Measurements from ENCODE around the gene COA5.

COA5 gene

DNA sequence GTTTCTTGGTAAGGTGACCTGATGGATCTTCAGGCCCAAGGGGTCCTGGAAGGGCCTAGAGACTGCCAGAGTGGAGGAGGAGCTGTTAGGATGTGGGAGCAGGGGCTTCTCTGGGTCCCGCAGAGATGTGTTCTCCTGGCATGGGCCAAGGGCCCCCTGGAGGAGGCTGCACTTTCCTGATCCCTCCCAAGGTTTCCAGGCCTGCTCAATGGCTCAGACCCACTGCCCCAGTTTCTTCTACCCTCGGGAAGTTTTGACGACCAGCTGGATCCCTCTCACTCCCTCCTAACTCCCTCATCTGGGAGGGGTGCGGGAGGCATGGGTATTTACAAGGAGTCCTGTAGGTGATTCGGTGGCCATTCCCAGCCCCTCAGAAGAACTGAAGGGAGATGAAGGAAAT, 36.1 kb downstream of the COA5 start:
- no peak for DNase-seq (ENCODE audit: low read depth in 3 of 3)

DNA sequence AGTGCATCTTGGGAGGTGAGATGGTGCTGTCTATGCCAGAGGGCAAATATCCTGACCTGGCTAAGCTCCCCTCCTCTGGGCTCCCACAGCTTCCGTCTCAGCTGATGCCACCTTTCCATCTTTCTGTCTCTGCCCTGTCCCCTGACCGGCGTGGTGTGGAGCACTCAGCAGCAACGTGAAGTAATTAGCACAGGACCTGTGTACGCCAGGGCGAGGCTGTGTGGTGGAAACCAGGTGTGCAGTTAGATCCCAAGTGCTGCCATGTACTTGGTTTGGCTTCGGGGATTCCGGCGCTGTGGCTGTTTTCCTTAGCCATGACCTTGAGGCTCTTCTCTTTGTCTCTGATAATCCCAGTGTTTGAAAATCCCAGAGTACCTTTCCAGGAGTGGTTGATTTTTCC, 36.5 kb downstream of the COA5 start:
- no peak for DNase-seq (ENCODE audit: low read depth in 3 of 3)

DNA sequence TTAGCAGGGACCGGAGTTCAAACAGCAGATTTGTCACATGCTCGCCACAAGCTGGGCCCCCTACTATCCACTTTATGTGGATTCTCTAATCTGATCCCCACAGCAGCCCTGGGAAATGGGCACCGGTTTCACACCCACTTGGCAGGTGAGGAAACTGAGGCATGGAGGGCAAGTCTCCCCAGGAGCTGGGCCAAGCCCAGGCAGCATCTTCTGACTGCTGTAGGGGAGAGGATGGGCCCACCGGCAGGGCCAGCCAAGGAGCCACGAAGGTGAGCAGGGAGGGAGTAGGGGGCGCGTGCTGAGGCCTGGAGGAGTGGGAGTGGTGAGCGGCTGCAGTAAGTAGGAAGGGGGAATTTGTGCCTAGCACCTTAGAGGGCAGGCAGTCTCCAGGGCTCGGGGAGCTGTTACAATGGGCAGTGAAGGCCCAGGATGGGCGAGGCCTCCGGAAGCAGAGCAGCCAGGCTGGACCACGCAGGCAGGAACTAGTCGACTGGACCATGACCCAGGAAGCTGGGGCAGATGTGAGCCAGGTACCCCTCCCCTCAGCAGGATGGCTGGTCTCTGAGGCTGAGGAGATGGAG, 37.1 kb downstream of the COA5 start:
- no peak for DNase-seq (ENCODE audit: low read depth in 3 of 3)

DNA sequence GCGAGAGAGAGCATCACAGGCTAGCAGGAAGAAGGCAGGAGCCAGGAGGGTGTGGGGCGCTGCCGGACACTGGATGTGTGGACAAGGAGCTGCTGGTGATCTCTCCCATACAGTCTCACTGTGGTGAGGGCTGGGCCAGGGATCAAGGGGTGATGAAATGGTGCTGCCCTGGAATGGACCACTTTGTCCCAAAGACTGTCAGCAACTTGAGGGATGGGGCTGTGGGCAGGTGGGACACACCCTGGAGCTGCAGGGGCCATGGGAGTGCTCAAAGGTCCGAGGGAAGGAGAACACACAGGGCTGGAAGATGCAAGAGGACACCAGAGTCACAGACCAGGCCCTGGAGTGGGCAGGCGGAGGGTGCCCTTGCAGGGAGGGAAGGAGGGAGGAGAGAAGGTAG, 38.0 kb downstream of the COA5 start:
- DNase-seq (ENCODE audit: low read depth in 3 of 3) = no peak

DNA sequence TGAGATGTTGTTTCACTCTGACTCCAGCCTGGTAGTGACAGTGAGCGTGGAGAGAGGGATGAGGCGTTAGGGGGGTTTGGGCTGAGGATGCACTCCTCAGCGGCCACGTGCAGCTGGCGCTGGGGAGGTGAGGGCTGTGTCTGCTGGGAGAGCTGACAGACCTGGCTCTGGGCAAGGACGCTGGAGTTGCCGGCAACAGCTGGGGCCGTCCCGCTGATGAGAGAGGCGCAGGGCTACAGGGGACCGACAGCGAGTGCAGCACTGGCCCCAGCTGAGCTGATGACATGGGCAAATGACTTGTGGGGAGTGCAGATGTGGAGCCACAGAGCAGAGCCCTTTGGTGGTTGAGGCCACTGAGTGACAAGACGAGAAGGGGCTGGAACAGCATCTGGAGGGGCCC, 38.4 kb downstream of the COA5 start:
- DNase-seq (ENCODE audit: low read depth in 3 of 3) = no peak

DNA sequence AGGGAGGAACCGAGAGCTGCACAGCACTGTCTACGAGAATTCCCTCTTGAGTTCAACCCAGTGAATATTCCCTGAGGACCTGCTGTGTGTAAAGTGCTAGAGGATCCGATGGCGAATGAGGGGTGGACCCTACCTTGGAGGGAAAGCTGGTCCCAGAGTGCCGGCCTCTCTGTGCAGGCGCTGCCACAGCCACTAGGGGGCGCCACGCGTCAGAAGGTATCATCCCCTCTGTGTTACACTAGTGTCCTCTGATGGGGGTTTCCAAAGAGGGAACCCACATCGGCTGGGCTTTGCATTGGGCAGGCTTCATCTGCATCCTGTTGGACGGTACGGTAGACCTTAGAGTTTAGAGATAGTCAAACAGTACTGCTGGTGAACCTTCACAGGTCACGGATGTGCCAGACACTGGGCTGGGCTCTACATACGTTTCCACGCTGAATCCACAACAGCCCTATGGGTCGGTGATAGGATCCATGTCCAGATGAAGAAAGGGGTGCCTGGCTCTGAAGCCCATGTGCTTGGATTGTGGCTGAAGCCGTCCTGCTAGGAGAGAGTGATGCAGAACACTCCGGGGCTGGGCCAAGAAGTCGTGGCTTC, 39.0 kb downstream of the COA5 start:
- peak; percentile 41 to 64 (median 58) for DNase-seq (ENCODE audit: low read depth in 3 of 3)

DNA sequence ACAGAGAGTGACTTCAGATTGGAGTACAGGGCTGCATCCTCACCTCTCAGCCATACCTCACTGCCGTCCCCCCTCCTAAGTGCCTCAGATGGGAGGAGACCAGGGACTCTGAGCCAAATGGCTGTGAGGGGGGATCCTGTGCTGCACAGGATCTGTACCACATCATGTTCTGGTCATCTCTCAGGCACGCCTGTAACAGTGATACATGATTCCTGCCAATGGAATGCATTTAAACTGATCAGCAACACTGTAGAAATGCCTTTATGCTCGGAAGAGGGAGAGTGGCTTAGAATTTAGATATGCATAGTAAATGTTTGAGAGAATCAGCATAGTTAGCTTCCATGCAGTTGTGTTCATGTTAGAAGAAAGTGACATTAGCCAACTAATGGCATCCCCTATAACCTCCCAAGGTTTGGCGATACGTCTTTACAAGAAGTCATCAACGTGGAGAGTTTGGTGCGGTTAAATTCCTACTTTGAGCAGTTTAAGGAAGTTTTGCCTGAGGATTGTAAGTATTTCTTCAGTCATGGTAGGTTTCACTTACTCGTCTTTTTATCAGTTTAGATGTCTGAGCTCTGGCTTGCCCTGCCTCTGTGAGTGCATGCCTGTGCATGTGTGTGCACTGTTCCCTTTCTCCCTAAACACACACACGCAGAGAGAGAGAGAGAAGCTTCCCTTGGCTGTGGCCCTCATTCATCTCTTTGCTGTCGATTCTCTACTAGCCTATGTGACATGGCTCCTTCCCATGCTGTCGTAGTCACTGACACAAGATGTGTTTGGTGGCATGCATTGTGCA, 40.0 kb downstream of the COA5 start:
- DNase-seq (ENCODE audit: low read depth in 3 of 3) = no peak

DNA sequence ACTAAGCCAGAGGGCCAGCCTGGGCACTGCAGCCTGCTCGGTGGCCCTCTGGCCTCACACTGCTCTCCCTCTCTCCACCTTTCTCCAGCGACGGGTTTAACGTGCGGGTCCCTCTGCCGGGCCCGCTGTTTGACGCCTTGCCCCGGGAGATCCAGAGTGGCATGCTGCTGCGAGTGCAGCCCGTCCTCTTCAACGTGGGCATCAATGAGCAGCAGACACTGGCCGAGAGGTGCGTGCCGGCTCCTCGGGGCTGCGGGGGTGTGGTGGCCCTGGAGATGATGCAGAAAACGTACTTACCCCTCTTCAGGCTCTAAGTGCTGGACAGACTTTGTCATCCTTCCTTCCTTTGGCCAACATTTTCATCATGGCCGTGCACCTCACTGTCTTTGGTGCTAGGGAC, 42.4 kb downstream of the COA5 start:
- no peak for DNase-seq (ENCODE audit: low read depth in 3 of 3)

DNA sequence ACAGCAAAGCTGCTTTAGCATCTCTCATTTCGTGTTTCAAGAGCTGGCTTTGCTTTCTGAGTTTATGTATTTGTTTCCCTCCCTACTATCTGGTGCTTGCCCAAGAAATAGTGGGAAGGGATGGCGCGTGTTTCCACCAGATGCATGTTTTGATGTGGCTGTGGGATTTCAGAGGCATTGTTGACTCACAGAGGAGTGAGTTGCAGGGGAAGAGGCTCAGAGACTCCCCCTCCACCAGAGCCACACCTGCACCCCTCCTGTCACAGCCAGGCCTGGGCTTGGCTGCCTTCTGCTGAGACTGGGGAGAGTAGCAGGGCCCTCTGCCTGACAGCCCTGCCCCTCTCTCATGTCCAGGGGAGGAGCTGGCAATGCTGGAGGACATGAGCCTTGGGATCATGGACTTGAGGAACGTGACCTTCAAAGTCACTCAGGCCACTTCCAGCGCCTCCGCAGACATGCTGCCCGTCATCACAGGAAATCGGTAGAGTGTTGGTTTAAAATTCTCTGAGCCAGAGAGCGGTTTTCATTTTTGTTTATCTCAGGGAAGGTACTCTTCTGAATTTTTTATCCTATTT, 42.9 kb downstream of the COA5 start:
- no peak for DNase-seq (ENCODE audit: low read depth in 3 of 3)

DNA sequence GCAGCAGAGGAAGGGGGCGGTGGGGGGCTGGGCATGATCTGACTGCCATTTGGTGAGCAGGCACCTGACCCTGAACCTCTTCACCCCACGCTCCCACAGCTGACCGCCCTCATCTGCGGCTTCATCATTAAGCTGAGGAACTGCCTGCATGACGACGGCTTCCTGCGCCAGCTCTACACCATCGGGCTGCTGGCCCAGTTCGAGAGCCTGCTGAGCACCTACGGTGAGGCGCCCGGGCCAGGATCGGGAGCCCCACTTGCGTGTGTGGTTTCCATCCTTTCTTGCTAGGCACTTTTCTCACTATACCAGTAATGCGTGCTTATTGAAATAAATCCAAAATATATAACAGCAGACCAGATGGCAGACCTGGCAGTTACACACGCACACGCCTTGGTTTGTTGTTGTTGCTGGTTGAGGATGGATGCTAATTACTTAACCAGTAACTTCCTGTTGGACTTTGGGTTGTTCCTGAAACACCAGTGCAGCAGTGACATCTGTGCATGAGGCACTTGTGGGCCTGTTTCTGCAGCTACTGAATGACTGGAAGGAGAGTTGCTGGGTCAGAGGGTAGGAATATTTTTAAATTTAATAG, 43.7 kb downstream of the COA5 start:
- no peak for DNase-seq (ENCODE audit: low read depth in 3 of 3)

DNA sequence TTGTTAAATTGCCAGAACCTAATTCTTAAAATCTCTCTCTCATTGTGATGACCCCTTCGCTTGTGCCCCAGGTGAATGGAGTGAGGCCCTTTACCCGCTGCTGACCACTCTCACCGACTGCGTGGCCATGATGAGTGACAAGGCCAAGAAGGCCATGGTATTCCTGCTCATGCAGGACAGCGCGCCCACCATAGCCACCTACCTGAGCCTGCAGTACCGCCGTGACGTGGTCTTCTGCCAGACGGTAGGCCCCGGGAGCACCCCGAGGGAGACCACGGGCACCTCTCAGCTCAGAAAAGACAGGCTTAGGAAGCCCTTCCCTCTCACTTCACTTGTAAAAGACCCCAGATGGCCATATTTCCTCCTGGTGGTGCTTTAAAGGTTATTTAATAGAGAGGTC, 44.9 kb downstream of the COA5 start:
- DNase-seq (ENCODE audit: low read depth in 3 of 3) = no peak

DNA sequence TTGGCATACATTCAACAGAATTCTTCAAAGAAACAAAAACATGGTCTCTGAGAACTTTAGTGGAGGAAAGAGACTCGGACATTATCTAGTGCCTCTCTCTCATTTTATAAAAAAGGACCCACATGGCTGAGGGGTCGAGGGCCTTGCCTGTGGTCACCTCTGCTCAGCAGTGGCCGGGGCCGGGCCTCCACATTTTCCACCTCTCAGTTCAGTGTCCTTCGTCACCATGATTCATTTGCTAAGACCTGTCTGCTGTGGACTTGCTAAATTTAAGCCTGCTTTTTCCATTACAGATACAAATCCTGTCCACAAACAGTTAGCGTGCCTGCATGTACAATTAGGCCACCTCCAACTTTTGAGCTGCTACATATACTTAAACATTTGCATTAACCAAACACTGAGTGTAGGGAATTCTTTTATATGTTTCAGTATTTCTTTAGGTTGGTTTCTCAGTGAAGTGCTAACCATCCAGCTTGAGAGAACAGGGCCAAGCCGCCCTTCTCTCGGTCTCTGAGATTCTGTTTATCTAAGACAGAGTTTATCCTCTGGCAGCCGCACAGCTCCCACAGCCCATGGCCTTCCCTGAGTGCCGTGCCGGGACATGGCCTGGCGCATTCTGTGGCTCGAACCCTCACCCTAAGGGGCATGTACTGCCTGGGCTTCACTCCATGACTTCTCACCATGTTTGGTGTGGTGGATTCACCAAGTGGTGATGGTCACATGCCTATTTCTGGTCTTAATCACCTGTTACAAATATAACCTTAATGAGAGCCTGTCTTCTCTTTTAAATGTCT, 46.2 kb downstream of the COA5 start:
- DNase-seq (ENCODE audit: low read depth in 3 of 3) = no peak

DNA sequence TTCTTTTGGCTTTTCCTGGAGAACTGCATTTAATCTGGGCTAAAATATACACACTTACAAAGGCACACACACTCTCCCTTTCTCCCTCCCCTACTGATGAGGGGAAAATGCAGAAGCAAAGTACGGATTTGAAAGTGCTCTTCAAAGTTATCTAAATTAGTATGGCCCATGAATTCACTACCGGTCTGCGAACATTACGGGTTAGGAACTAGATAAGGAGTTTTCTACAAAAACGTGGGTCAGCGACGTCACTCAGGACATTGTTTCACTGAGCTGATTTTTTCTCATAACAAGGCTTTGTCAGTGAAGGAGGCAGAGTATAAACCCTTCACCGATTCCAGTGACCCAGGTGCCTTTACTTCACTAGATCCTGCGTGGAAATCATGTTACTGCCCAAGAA, 47.3 kb downstream of the COA5 start:
- DNase-seq (ENCODE audit: low read depth in 3 of 3) = no peak

DNA sequence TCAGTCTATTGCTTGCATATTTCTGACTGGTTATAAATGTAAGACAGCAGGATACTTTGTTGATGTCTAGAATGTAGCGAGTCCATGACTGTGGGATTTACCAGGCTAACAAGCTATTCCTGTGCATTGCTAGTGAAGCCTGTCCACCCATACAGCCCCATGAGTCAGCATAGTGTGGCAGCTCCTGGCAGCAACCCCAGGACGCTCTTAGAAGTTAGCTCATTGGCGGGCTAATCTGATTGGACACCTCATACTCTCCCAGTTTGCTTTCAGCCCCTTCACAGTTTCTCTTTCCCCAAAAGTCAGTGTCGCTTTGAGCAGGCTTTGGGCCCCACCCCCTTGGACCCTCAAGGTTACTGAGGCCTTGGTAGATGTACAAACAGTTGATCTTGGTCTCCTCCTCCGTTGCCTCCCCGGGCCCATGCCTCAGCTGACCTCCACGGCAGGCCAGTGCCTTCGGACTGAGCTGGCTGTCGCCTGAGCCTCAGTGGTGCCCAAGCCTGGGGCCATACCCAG, 48.0 kb downstream of the COA5 start:
- no peak for DNase-seq (ENCODE audit: low read depth in 3 of 3)

DNA sequence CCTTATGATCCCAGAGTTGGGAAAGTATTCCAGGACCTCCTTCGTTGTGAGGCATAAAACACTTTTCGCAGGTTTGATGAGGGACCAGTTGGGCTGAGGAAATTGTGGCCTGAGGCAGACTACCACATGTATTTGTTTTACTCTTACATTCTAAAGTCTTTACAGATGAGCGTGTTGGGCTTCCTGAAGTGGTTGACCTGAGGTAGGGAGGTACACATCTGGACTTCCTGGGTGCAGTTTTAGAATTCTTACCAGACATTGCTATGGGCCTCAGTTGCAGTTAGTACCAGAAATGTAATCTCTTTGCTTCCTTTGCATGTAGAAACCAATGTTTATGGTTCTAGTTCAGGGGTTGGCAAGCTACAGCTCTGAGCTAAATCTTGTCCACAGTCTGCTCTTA, 48.7 kb downstream of the COA5 start:
- DNase-seq (ENCODE audit: low read depth in 3 of 3) = no peak

DNA sequence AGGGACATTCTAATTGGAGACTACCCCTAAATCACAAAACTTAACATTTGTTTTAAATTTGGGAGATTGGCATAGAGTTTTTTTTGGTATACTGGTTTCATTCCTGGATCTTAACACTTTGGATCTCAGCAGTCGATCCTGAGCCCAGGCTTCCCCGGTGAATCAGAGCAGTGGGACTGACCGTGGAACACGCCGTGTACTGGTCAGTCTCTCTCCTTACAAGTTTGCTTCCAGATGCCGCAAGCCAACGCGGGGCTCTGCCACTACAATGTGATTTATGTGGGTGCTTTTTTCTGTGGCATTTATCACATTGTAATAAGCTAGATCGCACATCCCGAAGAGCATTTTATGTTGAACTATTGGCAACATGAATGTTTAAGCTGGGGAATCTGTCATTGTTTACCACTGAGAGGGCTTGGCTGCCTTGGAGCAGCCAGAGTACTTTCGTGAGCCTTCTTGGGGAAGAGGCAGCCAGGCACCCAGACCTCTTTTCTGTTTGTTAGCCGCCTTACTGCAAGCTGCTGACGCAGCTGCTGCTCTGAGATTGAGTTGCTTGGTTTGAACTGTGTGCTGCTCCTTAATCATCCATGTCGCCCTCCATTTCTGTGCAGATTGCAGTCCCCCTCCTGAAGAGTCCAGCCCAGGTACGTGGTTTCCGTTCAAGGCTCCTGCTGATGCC, 49.3 kb downstream of the COA5 start:
- no peak for DNase-seq (ENCODE audit: low read depth in 3 of 3)

DNA sequence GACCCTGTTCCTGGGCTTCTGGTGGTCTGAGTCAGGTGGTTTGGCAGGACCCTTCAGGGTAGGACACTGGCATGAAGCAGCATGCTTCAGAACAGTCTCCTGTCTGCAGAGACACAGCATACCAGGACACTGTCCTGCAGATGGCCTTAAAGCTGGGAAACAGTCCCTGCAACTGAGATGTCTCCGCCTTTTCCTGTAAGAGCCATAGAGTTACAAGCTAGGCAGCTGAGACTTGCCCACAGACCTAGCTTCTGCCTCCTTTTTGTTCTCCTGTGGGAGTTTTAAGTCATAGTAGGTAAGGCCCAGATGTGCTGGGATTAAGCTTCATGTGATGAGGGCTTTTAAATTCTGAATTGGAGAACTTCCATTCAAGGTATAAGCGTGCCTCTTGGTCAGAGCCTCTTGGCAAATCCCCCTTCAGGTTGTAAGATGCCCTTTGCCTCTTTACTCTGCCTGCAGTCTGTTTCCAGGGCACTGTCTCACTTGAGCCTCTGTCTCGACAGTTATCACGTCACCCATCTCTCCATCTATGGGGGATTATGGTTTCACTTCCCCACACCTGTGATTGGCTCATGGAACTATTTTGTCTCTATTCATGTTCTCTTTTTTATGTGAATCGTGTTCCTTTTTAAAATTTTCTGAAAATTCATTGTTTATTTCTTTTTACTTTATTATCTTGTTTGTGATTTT, 51.8 kb downstream of the COA5 start:
- DNase-seq (ENCODE audit: low read depth in 3 of 3) = no peak

DNA sequence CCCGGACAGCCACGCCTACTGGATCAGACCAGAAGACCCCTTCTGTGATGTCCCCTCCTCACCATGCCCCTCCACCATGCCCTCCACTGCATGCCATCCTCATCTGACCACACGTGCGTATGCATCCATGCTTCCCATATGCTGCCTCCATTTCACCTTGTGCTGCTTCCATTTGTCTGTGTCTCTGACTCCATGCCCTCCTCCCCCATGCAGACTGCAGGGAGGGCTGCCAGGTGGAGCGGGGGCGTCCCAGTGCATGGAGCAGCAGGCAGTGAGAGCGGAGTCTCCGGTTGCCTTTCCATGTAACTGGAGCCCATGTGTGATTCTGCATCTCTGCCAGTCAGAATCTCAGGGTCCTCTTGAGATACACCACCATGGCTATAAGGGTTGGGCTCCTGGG, 52.6 kb downstream of the COA5 start:
- DNase-seq (ENCODE audit: low read depth in 3 of 3) = no peak

DNA sequence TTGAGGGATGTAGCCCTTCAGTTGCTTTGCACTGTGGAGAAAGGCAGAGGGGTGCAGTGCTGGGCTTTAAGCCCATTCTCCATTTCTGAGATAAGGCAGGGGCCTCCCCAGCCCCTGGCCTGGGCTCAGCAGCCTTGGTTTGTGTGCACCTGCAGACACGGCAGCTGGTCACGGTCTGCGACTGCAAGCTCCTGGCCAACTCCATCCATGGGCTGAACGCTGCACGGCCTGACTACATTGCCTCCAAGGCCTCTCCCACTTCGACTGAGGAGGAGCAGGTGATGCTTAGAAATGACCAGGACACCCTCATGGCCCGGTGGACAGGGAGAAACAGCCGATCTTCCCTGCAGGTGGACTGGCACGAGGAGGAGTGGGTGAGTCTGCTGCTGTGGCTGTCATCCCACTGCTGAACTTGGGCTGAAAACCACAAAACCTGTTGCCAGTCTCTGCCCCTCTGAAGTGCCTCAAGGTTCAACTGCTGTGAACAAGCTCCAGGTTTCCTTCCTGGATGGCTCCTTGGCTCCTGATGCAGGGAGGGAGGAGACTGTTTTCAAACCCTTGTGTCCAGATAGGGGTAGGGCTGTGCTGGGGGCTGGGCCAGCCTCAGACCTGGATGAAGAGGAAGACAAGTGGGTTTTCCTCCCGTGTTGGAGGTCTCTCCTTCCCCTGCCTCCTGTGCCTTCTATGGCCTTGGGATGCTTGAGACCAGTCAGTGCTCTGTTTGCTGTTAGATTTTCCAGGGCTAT, 54.0 kb downstream of the COA5 start:
- no peak for DNase-seq (ENCODE audit: low read depth in 3 of 3)
